C4-2B (cell line): ENCODE measurements around the gene PCDHGA4.

Experiments
- H3K27ac ChIP-seq: fragments of 450-650 bp; 2 replicates; pipeline ENCODE4 v1.5.1; 2017
- ZFX ChIP-seq: fragments of 450-650 bp; IDR thresholded peaks from 2 replicates; pipeline ENCODE4 v1.6.1; 2017
- TF ChIP-seq, protein P1 (sequence below): fragments of 450-650 bp; conservative IDR thresholded peaks from 2 replicates; pipeline ENCODE4 v1.5.1; 2017; ENCODE audit warnings: mild to moderate bottlenecking

The PCDHGA4 gene

DNA sequence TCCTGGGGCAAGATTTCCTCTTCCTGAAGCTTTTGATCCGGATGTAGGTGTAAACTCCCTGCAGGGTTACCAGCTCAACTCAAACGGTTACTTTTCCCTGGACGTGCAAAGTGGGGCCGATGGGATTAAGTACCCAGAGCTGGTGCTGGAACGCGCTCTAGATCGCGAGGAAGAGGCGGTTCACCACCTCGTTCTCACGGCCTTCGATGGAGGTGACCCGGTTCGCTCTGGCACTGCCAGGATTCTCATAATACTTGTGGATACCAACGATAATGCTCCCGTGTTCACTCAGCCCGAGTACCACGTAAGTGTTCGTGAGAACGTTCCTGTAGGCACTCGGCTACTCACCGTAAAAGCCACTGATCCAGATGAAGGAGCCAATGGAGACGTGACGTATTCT, 820 bp downstream of the PCDHGA4 start:
- TF ChIP-seq, protein P1, sequence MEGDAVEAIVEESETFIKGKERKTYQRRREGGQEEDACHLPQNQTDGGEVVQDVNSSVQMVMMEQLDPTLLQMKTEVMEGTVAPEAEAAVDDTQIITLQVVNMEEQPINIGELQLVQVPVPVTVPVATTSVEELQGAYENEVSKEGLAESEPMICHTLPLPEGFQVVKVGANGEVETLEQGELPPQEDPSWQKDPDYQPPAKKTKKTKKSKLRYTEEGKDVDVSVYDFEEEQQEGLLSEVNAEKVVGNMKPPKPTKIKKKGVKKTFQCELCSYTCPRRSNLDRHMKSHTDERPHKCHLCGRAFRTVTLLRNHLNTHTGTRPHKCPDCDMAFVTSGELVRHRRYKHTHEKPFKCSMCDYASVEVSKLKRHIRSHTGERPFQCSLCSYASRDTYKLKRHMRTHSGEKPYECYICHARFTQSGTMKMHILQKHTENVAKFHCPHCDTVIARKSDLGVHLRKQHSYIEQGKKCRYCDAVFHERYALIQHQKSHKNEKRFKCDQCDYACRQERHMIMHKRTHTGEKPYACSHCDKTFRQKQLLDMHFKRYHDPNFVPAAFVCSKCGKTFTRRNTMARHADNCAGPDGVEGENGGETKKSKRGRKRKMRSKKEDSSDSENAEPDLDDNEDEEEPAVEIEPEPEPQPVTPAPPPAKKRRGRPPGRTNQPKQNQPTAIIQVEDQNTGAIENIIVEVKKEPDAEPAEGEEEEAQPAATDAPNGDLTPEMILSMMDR: no peak
- no peak overlapping the region for H3K27ac ChIP-seq

DNA sequence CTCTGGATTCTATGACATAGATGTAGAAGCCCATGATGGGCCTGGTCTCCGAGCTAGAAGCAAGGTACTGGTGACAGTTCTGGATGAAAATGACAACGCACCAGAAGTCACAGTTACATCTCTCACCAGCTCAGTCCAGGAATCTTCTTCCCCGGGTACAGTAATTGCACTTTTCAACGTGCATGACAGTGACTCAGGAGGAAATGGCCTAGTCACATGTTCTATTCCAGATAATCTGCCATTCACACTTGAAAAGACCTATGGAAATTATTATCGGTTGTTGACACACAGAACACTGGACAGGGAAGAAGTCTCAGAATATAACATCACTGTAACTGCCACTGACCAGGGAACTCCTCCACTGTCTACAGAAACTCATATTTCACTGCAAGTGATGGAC, 1.3 kb downstream of the PCDHGA4 start:
- TF ChIP-seq, protein P1: no peak
- TF ChIP-seq ZFX: no peak
- H3K27ac ChIP-seq: no peak overlapping the region

DNA sequence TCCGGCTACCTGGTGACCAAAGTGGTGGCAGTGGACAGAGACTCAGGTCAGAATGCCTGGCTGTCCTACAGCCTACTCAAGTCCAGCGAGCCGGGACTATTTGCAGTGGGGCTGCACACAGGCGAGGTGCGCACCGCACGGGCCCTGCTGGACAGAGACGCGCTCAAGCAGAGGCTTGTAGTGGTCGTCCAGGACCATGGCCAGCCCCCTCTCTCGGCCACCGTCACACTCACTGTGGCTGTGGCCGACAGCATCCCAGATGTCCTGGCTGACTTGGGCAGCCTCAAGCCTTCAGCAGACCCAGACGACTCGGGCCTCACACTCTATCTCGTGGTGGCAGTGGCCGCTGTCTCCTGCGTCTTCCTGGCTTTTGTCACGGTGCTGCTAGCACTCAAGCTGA, 2.1 kb downstream of the PCDHGA4 start:
- no peak for TF ChIP-seq ZFX
- TF ChIP-seq, protein P1: no peak
- no peak overlapping the region for H3K27ac ChIP-seq

DNA sequence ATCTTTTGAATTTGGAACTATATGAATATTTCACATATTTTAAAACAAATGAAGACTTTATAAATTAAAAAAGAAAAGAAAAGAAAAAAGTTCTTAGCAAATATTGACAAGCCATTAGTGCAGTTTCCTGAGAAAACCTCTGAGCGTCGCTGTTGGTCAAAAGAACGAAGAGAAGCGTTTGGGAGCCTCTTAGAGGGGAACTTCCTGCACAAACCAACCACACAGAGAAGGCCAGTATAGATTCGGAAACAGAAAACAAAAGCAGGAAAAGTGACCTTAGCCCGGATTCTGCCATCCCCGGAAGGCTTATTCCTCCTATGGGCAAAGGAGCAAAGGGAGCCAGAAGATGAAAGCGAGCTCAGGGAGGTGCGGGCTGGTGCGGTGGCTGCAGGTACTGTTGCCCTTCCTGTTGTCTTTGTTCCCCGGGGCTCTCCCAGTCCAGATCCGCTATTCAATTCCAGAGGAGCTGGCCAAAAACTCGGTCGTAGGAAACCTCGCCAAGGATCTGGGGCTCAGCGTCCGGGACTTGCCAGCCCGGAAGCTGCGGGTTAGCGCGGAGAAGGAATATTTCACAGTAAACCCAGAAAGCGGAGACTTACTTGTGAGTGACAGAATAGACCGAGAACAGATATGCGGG, 5.1 kb downstream of the PCDHGA4 start, which contains the start of gene PCDHGB2:
Gene PCDHGB2 (plus strand): TSS at position 205 of the 637 bp plus-strand sequence. CDS start 142 bp downstream, at position 347.
- TF ChIP-seq ZFX: no peak
- TF ChIP-seq, protein P1: peak; percentile 70
- no peak within 1 kb of the TSS for H3K27ac ChIP-seq

DNA sequence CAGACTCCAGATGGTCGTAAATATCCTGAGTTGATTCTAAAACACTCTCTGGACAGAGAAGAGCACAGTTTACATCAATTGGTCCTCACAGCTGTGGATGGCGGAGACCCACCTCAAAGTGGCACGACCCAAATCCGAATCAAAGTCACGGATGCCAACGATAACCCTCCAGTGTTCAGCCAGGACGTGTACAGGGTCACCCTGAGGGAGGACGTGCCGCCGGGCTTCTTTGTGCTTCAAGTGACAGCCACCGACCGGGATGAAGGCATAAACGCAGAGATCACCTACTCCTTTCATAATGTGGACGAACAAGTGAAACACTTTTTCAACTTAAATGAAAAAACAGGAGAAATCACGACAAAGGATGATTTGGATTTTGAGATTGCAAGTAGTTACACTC, 5.9 kb downstream of the PCDHGA4 start:
- TF ChIP-seq, protein P1: no peak
- no peak for TF ChIP-seq ZFX
- H3K27ac ChIP-seq: no peak overlapping the region

DNA sequence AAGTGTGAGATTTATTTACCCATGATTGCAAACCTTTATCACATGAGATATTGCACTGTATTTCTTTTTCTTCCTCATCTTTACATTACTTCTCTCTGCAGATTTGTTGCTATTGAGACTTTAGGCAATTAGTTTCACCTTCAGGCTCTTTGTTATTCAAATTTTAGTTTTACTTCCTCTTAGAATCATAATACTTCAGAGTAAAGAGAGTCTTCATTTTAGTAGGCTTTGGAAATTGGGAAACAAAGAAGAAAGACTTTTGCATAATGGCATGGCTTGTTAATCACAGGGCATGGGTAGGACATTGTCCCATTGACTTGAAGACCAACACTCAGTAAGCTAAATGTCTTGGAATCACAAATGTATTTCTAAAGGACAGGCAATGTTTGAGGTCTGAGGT, 7.9 kb downstream of the PCDHGA4 start:
- TF ChIP-seq ZFX: no peak
- TF ChIP-seq, protein P1: no peak
- H3K27ac ChIP-seq: no peak overlapping the region

DNA sequence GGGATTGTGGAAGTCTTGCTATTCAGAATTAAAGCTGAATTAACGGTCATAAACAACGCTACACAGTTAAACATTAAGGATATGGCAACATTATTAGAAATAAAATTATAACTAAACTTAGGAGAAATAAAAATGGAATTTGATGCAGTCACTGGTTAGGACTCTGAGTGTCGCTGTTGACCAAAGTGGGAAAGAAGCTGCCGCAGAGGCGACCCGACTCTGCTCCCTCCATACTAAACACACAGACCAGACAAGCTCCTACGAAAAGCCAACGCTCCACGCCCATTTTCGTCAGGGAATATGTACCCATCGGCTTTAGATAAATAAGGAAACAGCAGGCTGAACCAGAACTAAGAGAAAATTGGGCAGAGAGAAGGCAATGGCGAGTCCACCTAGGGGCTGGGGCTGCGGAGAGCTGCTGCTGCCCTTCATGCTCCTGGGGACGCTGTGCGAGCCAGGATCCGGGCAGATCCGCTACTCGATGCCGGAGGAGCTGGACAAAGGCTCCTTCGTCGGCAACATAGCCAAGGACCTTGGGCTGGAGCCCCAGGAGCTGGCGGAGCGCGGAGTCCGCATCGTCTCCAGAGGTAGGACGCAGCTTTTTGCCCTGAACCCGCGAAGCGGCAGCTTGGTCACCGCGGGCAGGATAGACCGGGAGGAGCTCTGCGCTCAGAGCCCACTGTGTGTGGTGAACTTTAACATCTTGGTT, 9.3 kb downstream of the PCDHGA4 start, which contains the start of gene PCDHGA5:
Gene PCDHGA5 (plus strand): TSS at position 211 of the 709 bp plus-strand sequence. CDS start 169 bp downstream, at position 380.
- no peak within 1 kb of the TSS for H3K27ac ChIP-seq
- TF ChIP-seq ZFX: no peak
- TF ChIP-seq, protein P1: peak; percentile 34
